HEK293 (cell line): ENCODE results near the gene PXMP2.

Experiments used
- CTCF ChIA-PET: fragments of 350-600 bp; formaldehyde crosslinking; extraction: SDS; loops from one replicate; lab custom pipeline; 2021; ENCODE audit warnings: antibody characterized with exemption; lab: Yijun Ruan, JAX
- POLR2A ChIA-PET: fragments of 300-600 bp; formaldehyde crosslinking; extraction: SDS; loops from one replicate; lab custom pipeline; 2020; ENCODE audit warnings: antibody characterized with exemption, inconsistent platforms; lab: Yijun Ruan, JAX
- H3K27ac ChIP-seq: fragments of 200-500 bp; sonication (Bioruptor generic); 2 replicates; pipeline ENCODE4 v1.5.1; 2014; ENCODE audit warnings: low read depth, low read length, control low read depth, inconsistent platforms; ENCODE audit errors: extremely low read depth
- H3K36me3 ChIP-seq, 2 experiments: fragments of 200-500 bp in 1 of 2; sonication (Bioruptor generic) in 1 of 2; 1 replicate in 1 of 2; 2 replicates in 1 of 2; pipeline ENCODE4 v1.5.1; 2014 to 2017; ENCODE audit warnings: inconsistent platforms in 2 of 2, low read length in 2 of 2; ENCODE audit not compliant: control insufficient read depth in 2 of 2, insufficient read depth in 1 of 2
- H3K4me1 ChIP-seq: fragments of 200-500 bp; sonication (Bioruptor generic); 2 replicates; pipeline ENCODE4 v1.5.1; 2014; ENCODE audit warnings: mild to moderate bottlenecking, low read length, inconsistent platforms; ENCODE audit not compliant: control insufficient read depth, insufficient read depth
- H3K4me3 ChIP-seq: 2 replicates; pipeline ENCODE4 v1.5.1; 2011; ENCODE audit warnings: low read depth, mild to moderate bottlenecking, control low read depth, low read length, moderate library complexity
- H3K9me3 ChIP-seq: fragments of 200-500 bp; sonication (Bioruptor generic); 2 replicates; pipeline ENCODE4 v1.5.1; 2014; ENCODE audit warnings: low read depth, low read length, inconsistent platforms; ENCODE audit not compliant: control insufficient read depth, insufficient read depth
- BCL11A ChIP-seq: fragments of 450-650 bp; formaldehyde crosslinking; IDR thresholded peaks from 2 replicates; pipeline ENCODE4 v1.5.1; 2016; ENCODE audit warnings: low read depth, missing biosample characterization, missing genetic modification characterization
- FEZF1 ChIP-seq: fragments of 450-650 bp; formaldehyde crosslinking; IDR thresholded peaks from 2 replicates; pipeline ENCODE4 v1.5.1; 2016; ENCODE audit warnings: missing biosample characterization, missing genetic modification characterization
- GFI1B ChIP-seq: fragments of 450-650 bp; formaldehyde crosslinking; IDR thresholded peaks from 2 replicates; pipeline ENCODE4 v1.5.1; 2016; ENCODE audit warnings: missing biosample characterization, missing genetic modification characterization
- KLF16 ChIP-seq: fragments of 450-650 bp; formaldehyde crosslinking; IDR thresholded peaks from 2 replicates; pipeline ENCODE4 v1.5.1; 2017; ENCODE audit warnings: missing biosample characterization, missing genetic modification characterization
- REPIN1 ChIP-seq: fragments of 450-650 bp; formaldehyde crosslinking; IDR thresholded peaks from 2 replicates; pipeline ENCODE4 v1.5.1; 2017; ENCODE audit warnings: missing biosample characterization, missing genetic modification characterization, low read depth
- SCRT1 ChIP-seq: fragments of 450-650 bp; formaldehyde crosslinking; IDR thresholded peaks from 2 replicates; pipeline ENCODE4 v1.5.1; 2016; ENCODE audit warnings: missing biosample characterization, missing genetic modification characterization, borderline replicate concordance
- SETDB1 ChIP-seq: IDR thresholded peaks from one replicate; pipeline ENCODE4 v1.6.1; 2017; ENCODE audit warnings: mild to moderate bottlenecking, low read length, moderate library complexity, mixed read lengths; ENCODE audit not compliant: insufficient read length
- ZFP41 ChIP-seq: fragments of 450-650 bp; formaldehyde crosslinking; IDR thresholded peaks from 2 replicates; pipeline ENCODE4 v1.5.1; 2016; ENCODE audit warnings: missing biosample characterization, missing genetic modification characterization, borderline replicate concordance
- ZNF148 ChIP-seq: fragments of 450-650 bp; formaldehyde crosslinking; IDR thresholded peaks from 2 replicates; pipeline ENCODE4 v1.5.0; 2017; ENCODE audit warnings: missing biosample characterization, missing genetic modification characterization, borderline replicate concordance
- ZNF16 ChIP-seq: fragments of 450-650 bp; formaldehyde crosslinking; IDR thresholded peaks from 2 replicates; pipeline ENCODE4 v1.5.1; 2016; ENCODE audit warnings: low read depth, missing biosample characterization, missing genetic modification characterization
- ZNF248 ChIP-seq: fragments of 450-650 bp; formaldehyde crosslinking; IDR thresholded peaks from 2 replicates; pipeline ENCODE4 v1.5.1; 2017; ENCODE audit warnings: missing biosample characterization, missing genetic modification characterization
- ZNF266 ChIP-seq: fragments of 450-650 bp; formaldehyde crosslinking; IDR thresholded peaks from 2 replicates; pipeline ENCODE4 v1.5.1; 2016; ENCODE audit warnings: missing biosample characterization, missing genetic modification characterization, low read depth
- ZNF302 ChIP-seq: fragments of 450-650 bp; formaldehyde crosslinking; IDR thresholded peaks from 2 replicates; pipeline ENCODE4 v1.5.1; 2016; ENCODE audit warnings: missing biosample characterization, missing genetic modification characterization, low read depth
- ZNF324 ChIP-seq: fragments of 450-650 bp; formaldehyde crosslinking; IDR thresholded peaks from 2 replicates; pipeline ENCODE4 v1.5.1; 2016; ENCODE audit warnings: missing biosample characterization, missing genetic modification characterization
- ZNF416 ChIP-seq: fragments of 450-650 bp; formaldehyde crosslinking; IDR thresholded peaks from 2 replicates; pipeline ENCODE4 v1.5.1; 2016; ENCODE audit warnings: missing biosample characterization, missing genetic modification characterization
- ZNF501 ChIP-seq: fragments of 450-650 bp; formaldehyde crosslinking; IDR thresholded peaks from 2 replicates; pipeline ENCODE4 v1.5.1; 2016; ENCODE audit warnings: missing biosample characterization, missing genetic modification characterization
- ZNF518A ChIP-seq: fragments of 450-650 bp; formaldehyde crosslinking; conservative IDR thresholded peaks from 2 replicates; pipeline ENCODE4 v1.5.1; 2016; ENCODE audit warnings: low read depth, missing biosample characterization, missing genetic modification characterization
- ZNF548 ChIP-seq: fragments of 450-650 bp; formaldehyde crosslinking; IDR thresholded peaks from 2 replicates; pipeline ENCODE4 v1.5.1; 2016; ENCODE audit warnings: missing biosample characterization, missing genetic modification characterization
- ZNF621 ChIP-seq: fragments of 450-650 bp; formaldehyde crosslinking; IDR thresholded peaks from 2 replicates; pipeline ENCODE4 v1.5.1; 2017; ENCODE audit warnings: missing biosample characterization, missing genetic modification characterization
- ZNF645 ChIP-seq: fragments of 450-650 bp; formaldehyde crosslinking; IDR thresholded peaks from 2 replicates; pipeline ENCODE4; 2016; ENCODE audit warnings: missing biosample characterization, missing genetic modification characterization
- ZNF664 ChIP-seq: fragments of 450-650 bp; formaldehyde crosslinking; IDR thresholded peaks from 2 replicates; pipeline ENCODE4 v1.5.1; 2016; ENCODE audit warnings: missing biosample characterization, missing genetic modification characterization
- ZNF677 ChIP-seq: fragments of 450-650 bp; IDR thresholded peaks from 2 replicates; pipeline ENCODE4 v1.5.0; 2018; ENCODE audit warnings: missing biosample characterization, mild to moderate bottlenecking, missing genetic modification characterization, moderate library complexity
- ZNF777 ChIP-seq: fragments of 450-650 bp; formaldehyde crosslinking; IDR thresholded peaks from 2 replicates; pipeline ENCODE4 v1.5.1; 2017; ENCODE audit warnings: missing biosample characterization, missing genetic modification characterization, borderline replicate concordance
- ZNF843 ChIP-seq: fragments of 450-650 bp; formaldehyde crosslinking; IDR thresholded peaks from 2 replicates; pipeline ENCODE4 v1.5.1; 2016; ENCODE audit warnings: missing biosample characterization, missing genetic modification characterization
- ZSCAN16 ChIP-seq: fragments of 450-650 bp; formaldehyde crosslinking; IDR thresholded peaks from 2 replicates; pipeline ENCODE4 v1.5.1; 2016; ENCODE audit warnings: missing biosample characterization, missing genetic modification characterization
- ZSCAN23 ChIP-seq: fragments of 450-650 bp; formaldehyde crosslinking; IDR thresholded peaks from 2 replicates; pipeline ENCODE4 v1.5.1; 2016; ENCODE audit warnings: missing biosample characterization, missing genetic modification characterization

The PXMP2 gene

GRCh38 chr12:132658149-132658894, 29.1 kb upstream of the PXMP2 start:
- Histone ChIP-seq H3K4me3 (no peak overlapping the region), H3K9me3 (no peaks in the 10 kb centered on the region), H3K27ac (no peak overlapping the region)
- TF ChIP-seq ZNF548 (tag by site-specific recombination) (no peak), ZNF843 (tag by site-specific recombination) (no peak), SETDB1 (no peak), ZNF266 (tag by site-specific recombination) (no peak), ZNF416 (tag by site-specific recombination) (no peak), ZNF677 (tag by site-specific recombination) (no peak), ZNF248 (tag by site-specific recombination) (no peak), ZNF148 (tag by site-specific recombination) (no peak), ZNF324 (tag by site-specific recombination) (no peak), ZNF621 (tag by site-specific recombination) (no peak), ZNF302 (tag by site-specific recombination) (no peak), BCL11A (tag by site-specific recombination) (no peak), ZNF501 (tag by site-specific recombination) (no peak), SCRT1 (tag by site-specific recombination) (no peak), ZFP41 (no peak), ZNF16 (no peak), REPIN1 (tag by site-specific recombination) (no peak), ZNF645 (tag by site-specific recombination) (no peak)
- TF ChIP-seq, all 188 proteins: peak for 0
- CTCF ChIA-PET = interaction anchor here (1.6 kb wide), 1 partner anchor 20 kb away, joined by 5 read pairs; no protein-coding TSS in a partner anchor
- Histone ChIP-seq H3K4me1 (no peaks in the 10 kb centered on the region), H3K36me3 (peaks cover 59 to 98% of the 10 kb centered on the region in 2 experiments)
- POLR2A ChIA-PET = interaction anchor here (0.6 kb wide), 1 partner anchor 97 kb away, joined by 3 read pairs; no protein-coding TSS in a partner anchor

- no peak overlapping the region for H3K4me3 ChIP-seq
- H3K27ac ChIP-seq = no peak overlapping the region
- H3K36me3 ChIP-seq = peaks cover 51 to 98% of the 10 kb centered on the region in 2 experiments
- H3K9me3 ChIP-seq = no peaks in the 10 kb centered on the region
- POLR2A ChIA-PET = interaction anchor here (0.6 kb wide), 1 partner anchor 98 kb away, joined by 3 read pairs; no protein-coding TSS in a partner anchor
- H3K4me1 ChIP-seq = no peaks in the 10 kb centered on the region
- CTCF ChIA-PET = interaction anchor here (0.7 to 1.0 kb wide), 2 partner anchors 109 to 505 kb away, joined by 3 read pairs; no protein-coding TSS in a partner anchor
- TF ChIP-seq ZSCAN16 (tag by site-specific recombination) = no peak
- no peak for TF ChIP-seq FEZF1 (tag by site-specific recombination)
- no peak for TF ChIP-seq ZNF324 (tag by site-specific recombination)
- TF ChIP-seq ZNF777 (tag by site-specific recombination) = no peak
- no peak for TF ChIP-seq ZNF518A (tag by site-specific recombination)
- TF ChIP-seq GFI1B = no peak
- no peak for TF ChIP-seq ZNF664
- TF ChIP-seq KLF16 (tag by site-specific recombination) = no peak
- no peak for TF ChIP-seq ZSCAN23 (tag by site-specific recombination)
Measured at GRCh38 chr12:132659146-132659545, 28.2 kb upstream of the PXMP2 start.
